T-helper 2 cell (primary cell): ENCODE measurements around the gene JPH3.

Source experiments
- DNase-seq, 5 experiments: peaks; one replicate each; pipeline versions ENCODE4 v3.0.0 to v3.0.0-alpha.2; 2012 to 2022

JPH3 gene

DNA sequence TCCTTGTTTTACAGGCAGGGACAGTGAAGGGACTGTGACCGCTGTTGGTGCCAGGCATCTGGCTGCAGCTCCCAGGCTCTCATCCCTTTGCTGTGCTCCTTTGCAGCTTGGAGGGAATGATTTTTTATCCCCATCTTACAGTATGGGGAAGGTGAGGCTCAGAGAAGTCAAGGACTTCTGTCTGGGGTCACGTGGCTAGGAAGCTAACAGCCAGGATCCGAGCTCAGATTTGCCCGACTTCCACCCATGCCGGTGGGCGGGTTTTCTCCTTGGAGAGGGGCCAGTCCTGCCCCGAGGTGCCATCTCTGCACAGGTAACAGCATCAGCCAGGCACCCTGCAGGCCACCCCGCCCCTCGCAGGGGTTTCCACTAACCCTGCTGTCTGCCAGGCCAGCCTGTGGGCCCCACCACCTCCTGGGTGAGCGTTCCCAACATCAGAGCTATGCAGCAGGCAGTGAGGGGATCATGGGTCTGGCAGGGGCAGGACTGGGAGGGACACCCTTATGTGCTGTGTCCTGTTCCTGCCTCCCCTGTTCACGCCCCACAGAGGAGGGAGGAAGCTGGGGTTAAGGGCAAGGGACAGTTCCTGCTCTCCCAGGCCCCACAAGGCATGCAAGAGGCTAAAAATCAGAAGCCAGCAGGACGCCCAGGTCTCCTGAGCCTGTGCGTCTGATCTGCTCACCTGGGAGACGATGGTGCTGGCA, 25.4 kb downstream of the JPH3 start:
- DNase-seq: no peak

DNA sequence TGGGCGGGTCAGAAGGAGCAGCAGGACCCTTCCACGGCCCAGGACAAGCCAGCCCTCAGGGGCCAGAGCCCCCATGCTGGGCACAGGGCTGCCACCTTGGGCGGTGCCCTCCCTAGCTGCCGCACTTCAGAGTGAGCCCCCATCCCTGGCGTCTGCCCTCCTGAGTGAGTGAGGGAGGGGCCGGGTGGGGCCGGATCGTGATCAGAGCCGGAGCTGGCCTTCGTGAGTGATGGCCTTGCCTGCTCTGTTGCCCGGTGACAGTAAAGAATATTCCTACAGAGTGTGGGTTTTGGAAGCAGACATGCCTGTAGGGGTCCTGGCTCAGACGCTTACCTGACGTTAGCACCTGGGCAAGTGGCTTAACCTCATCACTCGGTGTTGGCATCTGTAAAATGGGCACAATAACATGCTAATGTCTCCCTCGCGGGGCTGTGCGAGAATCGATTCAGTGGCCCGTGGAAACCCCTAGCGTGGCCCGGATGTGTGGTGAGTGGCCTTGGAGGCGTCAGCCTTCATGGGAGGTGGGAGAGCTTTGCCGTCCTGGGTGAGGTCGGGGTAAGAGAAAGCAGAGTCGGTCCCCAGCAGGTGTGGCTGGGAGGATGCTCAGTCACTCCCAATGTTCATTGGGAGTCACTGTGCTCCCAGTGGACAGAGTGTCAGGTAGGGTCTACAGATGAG, 26.1 kb downstream of the JPH3 start:
- DNase-seq: no peak

- DNase-seq: no peak
Observed at GRCh38 chr16:87628940-87629339, 26.6 kb downstream of the JPH3 start.

- no peak for DNase-seq
Observed at GRCh38 chr16:87631067-87631466, 28.8 kb downstream of the JPH3 start.

GRCh38 chr16:87634411-87634810, 32.1 kb downstream of the JPH3 start:
- DNase-seq: no peak

- DNase-seq: peak; percentile 34 to 77 (median 59)
Observed at GRCh38 chr16:87635541-87636049, 33.3 kb downstream of the JPH3 start.

DNA sequence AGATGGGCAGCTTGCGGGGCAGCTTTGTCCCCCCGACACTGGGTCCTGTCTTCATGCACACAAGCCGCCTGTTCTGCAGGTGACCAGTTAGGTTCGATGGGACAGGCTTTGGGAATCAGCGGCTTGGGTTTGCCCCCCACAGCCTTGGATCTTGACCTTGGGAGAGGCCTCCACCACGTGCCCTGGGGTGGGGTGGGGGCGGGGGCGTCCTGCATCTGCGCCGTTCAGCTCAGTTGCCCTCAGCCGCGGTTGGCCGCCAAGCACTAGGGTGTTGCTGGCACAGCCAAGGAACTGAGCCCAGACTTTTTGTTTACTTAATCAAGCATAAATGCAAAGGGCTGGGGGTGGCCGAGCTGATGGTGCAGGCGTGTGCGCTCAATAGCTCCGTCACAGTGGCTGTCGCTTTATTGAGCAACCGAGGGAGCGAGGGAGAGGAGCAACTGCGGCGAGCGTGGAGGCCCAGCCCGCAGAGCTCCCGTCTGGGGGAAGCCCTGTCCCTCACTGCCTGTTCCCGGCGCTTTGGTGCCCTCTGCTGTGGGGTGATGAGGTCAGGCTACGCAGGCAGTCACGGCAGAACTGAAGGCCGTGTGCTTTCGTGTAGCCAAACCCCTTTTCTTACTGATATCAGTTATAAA, 33.9 kb downstream of the JPH3 start:
- DNase-seq: peak; percentile 54 to 83 (median 71)

DNA sequence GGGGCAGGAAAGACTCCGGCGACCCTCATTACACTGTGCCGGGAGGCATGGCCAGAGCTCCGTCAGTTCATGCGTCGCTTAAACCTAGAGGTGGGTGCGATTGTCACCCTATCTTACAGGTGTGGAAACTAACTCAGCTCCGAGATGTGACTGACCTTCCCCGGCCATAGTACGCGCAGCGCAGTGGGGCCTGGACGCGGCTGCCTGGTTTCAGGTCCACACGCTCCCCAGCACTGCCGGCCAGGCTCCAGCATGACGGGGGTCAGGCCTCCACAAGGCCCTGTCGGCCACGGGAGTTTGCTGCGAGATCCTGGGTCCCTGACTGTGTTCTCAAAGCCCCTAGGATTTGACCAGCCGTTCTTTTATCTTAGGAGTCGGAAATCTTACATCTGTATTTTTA, 34.4 kb downstream of the JPH3 start:
- DNase-seq: no peak

GRCh38 chr16:87637357-87637756, 35.0 kb downstream of the JPH3 start:
- DNase-seq: no peak

GRCh38 chr16:87638736-87639135, 36.4 kb downstream of the JPH3 start:
- DNase-seq: no peak

- no peak for DNase-seq
Observed at GRCh38 chr16:87641721-87642120, 39.4 kb downstream of the JPH3 start.

DNA sequence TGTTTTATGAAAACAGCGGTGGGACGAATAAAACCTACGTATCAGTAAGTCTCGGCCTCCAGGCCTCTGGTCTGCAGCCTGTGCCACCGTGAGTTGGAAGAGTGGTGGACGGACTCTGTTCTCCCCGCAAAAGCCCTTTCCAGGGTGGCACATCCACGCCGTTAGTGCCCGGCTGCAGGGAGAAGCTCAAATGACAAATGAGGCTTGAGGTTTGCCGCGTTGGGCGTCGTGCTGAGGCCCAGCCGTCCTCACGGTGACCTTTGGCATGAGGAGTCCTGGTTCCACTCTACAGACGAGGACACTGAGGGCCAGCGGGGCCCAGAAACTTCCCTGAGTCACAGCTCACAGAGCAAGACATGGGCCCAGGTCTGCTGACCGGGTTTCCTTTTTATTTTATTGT, 40.2 kb downstream of the JPH3 start:
- no peak for DNase-seq

DNA sequence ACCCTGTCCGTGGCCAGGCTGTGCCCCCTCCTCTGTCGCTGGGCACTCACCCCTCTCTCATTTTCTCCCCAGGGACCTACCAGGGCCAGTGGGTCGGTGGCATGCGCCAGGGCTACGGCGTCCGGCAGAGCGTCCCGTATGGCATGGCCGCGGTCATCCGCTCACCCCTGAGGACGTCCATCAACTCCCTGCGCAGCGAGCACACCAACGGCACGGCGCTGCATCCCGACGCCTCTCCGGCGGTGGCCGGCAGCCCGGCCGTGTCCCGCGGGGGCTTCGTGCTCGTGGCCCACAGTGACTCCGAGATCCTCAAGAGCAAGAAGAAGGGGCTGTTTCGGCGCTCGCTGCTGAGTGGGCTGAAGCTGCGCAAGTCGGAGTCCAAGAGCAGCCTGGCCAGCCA, 41.9 kb downstream of the JPH3 start:
- DNase-seq: no peak

DNA sequence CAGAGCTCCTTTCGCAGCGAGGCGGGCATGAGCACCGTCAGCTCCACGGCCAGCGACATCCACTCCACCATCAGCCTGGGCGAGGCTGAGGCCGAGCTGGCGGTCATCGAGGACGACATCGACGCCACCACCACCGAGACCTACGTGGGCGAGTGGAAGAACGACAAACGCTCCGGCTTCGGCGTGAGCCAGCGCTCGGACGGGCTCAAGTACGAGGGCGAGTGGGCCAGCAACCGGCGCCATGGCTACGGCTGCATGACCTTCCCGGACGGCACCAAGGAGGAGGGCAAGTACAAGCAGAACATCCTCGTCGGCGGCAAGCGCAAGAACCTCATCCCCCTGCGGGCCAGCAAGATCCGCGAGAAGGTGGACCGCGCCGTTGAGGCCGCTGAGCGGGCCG, 42.3 kb downstream of the JPH3 start:
- no peak for DNase-seq

- no peak for DNase-seq
Observed at GRCh38 chr16:87645802-87646201, 43.5 kb downstream of the JPH3 start.

DNA sequence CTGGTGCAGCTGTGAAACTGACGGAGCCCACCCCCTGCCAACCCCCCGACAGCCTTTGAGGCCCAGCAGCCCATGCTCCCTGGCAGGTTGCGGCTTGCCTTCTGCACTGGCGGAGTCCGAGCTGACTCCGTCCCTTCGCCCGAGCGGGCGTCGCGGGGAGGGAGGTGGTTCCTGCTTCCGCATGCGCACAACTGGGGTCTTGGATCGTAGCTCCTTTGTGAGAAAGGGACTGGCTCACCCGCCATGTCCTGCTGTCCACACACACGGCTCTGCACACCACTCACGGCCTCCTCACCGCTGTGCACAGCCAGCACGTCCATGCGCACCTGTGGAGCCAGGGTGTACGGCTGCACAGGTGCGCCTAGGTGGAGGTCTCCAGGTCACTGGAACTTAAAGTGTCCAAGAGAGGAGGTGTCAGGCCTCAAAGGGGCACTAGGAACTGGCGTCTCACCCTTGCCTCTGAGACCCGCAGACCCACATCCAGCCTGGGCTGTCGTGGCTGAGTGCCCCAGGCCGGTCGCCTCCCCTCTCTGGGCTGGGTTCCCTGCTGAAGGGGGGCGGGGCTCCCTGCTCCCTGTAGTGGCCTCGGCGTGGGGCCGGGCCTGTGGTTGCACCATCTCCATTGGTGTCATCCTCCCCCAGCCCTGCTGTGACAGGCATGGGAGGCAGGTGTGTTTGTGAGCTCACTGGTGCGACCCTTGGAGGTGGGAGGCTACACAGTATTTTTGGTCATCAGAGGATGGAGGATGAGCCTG, 45.3 kb downstream of the JPH3 start:
- no peak for DNase-seq

- no peak for DNase-seq
Observed at GRCh38 chr16:87648236-87648635, 45.9 kb downstream of the JPH3 start.

DNA sequence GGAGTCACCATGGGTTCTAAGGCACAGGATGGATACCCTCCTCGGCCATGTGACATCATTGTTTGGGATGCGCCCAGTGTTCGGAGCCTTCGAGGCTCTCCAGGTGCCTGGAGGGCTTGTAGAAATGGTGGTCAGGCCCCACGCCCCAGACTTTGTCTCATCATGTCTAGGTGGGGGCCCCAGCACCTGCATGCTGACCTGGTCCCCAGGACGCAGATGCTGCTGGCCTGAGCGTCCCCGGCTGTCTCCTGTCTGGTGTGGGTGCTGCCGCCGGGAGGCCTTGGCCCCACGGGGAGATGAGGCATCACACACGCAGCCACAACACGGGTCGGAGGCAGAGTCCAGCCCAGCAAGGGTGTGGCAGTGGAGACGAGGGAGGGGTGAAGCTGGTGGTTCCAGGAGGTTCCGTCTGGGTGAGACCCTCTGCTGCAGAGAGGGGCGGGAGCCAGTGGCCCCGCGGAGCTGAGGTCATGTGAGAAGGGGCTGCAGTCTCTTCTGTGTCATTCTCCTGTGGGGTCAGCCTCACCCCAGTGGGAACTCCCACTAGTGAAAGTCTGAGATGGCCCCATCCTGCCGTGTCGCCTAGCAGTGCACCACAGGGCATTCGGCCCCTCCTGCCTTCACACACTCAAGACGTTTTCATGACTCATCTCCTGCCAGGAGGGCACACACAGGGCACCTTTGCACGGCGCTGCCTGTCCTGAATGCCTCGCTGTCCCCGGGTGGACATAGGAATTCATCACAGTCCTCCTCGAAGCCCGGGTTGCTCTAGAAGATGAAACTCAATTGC, 46.6 kb downstream of the JPH3 start:
- no peak for DNase-seq

DNA sequence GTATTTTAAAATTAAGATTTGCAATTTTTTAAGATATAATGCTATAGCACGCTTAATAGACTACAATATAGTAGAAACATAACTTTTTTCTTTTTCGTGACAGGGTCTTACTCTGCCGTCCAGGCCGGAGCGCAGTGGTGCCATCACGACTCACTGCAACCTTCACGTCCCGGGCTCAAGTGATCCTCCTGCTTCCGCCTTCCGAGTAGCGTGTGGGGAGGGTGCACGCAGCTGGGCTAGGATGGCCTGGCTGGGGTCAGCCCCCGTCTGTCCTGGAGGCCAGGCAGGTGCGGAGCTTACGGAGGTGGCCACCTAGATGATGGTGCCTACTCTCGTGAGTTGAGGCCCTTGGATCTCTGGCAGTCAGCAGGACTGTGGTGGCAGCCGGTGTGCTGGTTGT, 50.1 kb downstream of the JPH3 start:
- DNase-seq: no peak

GRCh38 chr16:87652799-87653198, 50.5 kb downstream of the JPH3 start:
- no peak for DNase-seq

GRCh38 chr16:87653234-87653633, 50.9 kb downstream of the JPH3 start:
- peak in 1 of 5 experiments; percentile 13 for DNase-seq

DNA sequence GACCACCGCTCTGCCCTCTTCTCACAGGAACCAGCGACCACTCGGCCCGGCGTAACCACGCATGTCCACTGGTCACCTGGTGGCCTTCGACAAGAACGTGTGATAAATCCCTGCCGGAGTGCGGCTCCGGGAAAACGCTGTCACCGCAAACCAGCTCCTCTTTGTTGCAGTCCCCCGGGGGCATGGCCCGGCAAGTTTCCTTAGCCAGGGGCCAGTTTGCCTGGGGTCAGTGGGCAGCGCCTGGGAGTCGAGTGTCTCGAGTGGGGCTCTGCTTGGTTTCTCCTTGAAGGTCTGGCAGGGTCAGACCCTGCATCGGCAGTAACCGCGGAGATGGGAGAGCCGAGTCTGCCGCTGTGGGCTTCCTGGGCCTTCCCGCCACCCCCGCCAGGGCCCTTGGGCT, 52.5 kb downstream of the JPH3 start:
- no peak for DNase-seq
